MCF 10A (cell line): ENCODE measurements around the gene OR1F1. TPM values are rescaled to one million over a fixed set of nuclear protein-coding genes. Genes with fewer than 3 reads are reported as not detected.
"Not testable (repeated sequence)": the region's sequence is repeated elsewhere in the genome, so short reads cannot be mapped to it uniquely, and the experiment has no call there.

Experiments
- Bru-seq: library from RNA; stranded (reverse); fragments of 400-500 nt; gene quantifications from one replicate; lab custom pipeline; 2021; lab: Mats Ljungman, UMichigan
- BruChase-seq, 2 experiments: library from RNA; stranded (reverse); fragments of 400-500 nt; gene quantifications; one replicate each; lab custom pipeline; 2021; lab: Mats Ljungman, UMichigan
- BruUV-seq: library from RNA; stranded (reverse); fragments of 400-500 nt; replicated peaks from 2 replicates; lab custom pipeline; 2021; lab: Mats Ljungman, UMichigan
- CTCF ChIA-PET: fragments of 300-600 bp; sonication (Branson Sonifier 250); formaldehyde crosslinking; extraction: SDS; loops from one replicate; lab custom pipeline; 2021; ENCODE audit warnings: antibody characterized with exemption, inconsistent platforms; lab: Yijun Ruan, JAX
- POLR2A ChIA-PET: fragments of 300-600, 350-650 bp; sonication (Branson Sonifier 250); formaldehyde crosslinking; extraction: SDS; loops from one replicate; lab custom pipeline; 2020; ENCODE audit warnings: antibody characterized with exemption, inconsistent platforms; lab: Yijun Ruan, JAX
- DNase-seq: peaks from one replicate; pipeline ENCODE4 v3.0.0-alpha.2; 2018; ENCODE audit not compliant: unreplicated experiment
- H3K27ac Mint-ChIP-seq: one replicate; pipeline ENCODE4 v1.8.0; 2022; ENCODE audit warnings: mild to moderate bottlenecking, low read depth, mixed read lengths; ENCODE audit not compliant: unreplicated experiment
- H3K27me3 Mint-ChIP-seq: one replicate; pipeline ENCODE4 v1.8.0; 2022; ENCODE audit warnings: mixed read lengths; ENCODE audit not compliant: insufficient read depth, unreplicated experiment
- H3K36me3 Mint-ChIP-seq: one replicate; pipeline ENCODE4 v1.8.0; 2022; ENCODE audit warnings: mild to moderate bottlenecking, moderate library complexity, mixed read lengths; ENCODE audit not compliant: insufficient read depth, unreplicated experiment
- H3K4me1 Mint-ChIP-seq: one replicate; pipeline ENCODE4 v1.8.0; 2022; ENCODE audit warnings: mixed read lengths; ENCODE audit not compliant: insufficient read depth, unreplicated experiment
- H3K4me3 Mint-ChIP-seq: one replicate; pipeline ENCODE4 v1.8.0; 2022; ENCODE audit warnings: mild to moderate bottlenecking, moderate library complexity, mixed read lengths; ENCODE audit not compliant: unreplicated experiment
- H3K9me3 Mint-ChIP-seq: one replicate; pipeline ENCODE4 v1.8.0; 2022; ENCODE audit warnings: mixed read lengths; ENCODE audit not compliant: unreplicated experiment
- CTCF ChIP-seq: fragments of 200-600 bp; IDR thresholded peaks from one replicate; pipeline ENCODE4 v1.8.0; 2022; ENCODE audit warnings: antibody characterized with exemption, mild to moderate bottlenecking; ENCODE audit not compliant: unreplicated experiment
- intact Hi-C: fragments of 100-400 bp; cut with micrococcal nuclease; formaldehyde crosslinking; loops from 2 replicates; pipeline ENCODE4 v1.14.1; 2022
- long read RNA-seq: library from polyadenylated mRNA; stranded (forward); transcript quantifications from one replicate; pipeline ENCODE4 v2.0.0, GENCODE V29; 2022
- total RNA-seq: library from RNA; stranded (reverse); gene quantifications from 2 replicates; pipeline ENCODE4 v1.2.3, GENCODE V29; 2022

The OR1F1 gene
- total RNA-seq, result not detected in 2 replicates
- not detected for Bru-seq, nascent RNA
- percentile 31 among the genes with signal in this experiment for BruChase-seq, experiment 1, labeled RNA remaining after a 6-hour chase
- percentile 37 among the genes with signal in this experiment for BruChase-seq, experiment 2, labeled RNA remaining after a 2-hour chase
- long read RNA-seq, result 0 reads

DNA sequence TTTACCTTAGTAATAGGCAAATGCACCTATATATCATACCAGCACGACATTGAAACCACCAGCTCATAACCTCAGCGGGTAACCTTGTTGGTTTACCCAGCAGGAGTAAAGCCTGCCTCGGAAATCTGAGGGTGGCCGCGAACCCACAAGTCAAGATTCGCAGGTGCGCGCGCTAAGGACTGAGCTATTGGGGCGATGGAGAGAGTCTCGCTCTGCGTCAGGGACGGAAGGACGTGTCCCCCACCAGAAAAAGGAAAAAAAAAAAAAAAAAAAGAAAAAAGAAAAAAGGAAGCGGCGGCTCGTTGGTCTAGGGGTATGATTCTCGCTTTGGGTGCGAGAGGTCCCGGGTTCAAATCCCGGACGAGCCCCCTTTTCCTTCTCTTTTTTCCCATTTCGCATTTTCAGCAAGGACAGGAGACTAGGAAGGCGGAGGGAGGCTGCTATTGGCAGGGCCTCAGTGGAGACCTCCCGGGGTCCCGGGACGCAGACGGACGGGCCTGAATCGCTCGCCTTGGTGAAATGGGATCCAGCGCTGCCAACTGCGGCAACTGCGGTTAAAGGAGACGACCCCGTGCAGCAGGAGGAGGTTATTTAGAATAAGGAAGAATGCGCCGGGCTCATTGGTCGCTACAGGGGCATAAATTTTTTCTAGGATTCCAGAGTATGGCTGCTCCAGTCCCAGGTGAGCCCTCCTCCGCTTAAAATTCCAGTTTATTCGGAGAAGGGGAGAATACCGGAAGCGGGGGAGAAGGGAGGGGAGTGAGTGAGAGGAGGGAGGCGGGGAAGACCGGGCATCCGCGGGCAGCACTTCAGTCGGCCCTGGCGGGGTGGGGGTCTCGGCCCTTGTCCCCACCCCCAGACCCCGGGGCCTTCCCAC is at the start of gene OR1F1:
Gene OR1F1, plus strand, starts transcription at position 407 of the 877 bp plus-strand sequence.
- no TSS peak for BruUV-seq
- DNase-seq, result peak; percentile 60
- Mint-ChIP-seq H3K9me3 (no peaks in the 10 kb centered on the region), H3K27ac (peak within 1 kb of the TSS; percentile 50), H3K4me3 (peak within 1 kb of the TSS; percentile 78), H3K4me1 (peaks cover 5% of the 10 kb centered on the region), H3K36me3 (peaks cover 17% of the 10 kb centered on the region), H3K27me3 (no peaks in the 10 kb centered on the region)
- no peak for TF ChIP-seq CTCF
- ChIA-PET POLR2A (interaction anchor here (0.7 to 1.6 kb wide), 4 partner anchors 11 to 213 kb away, joined by 3 to 5 read pairs (median 4); partner anchors contain the start of genes ZNF174 and ZSCAN32), CTCF (no interaction called here)
- intact Hi-C loops, result loop anchor here (2.0 kb wide), 2 partner anchors 29 to 77 kb away; no protein-coding TSS in a partner anchor

DNA sequence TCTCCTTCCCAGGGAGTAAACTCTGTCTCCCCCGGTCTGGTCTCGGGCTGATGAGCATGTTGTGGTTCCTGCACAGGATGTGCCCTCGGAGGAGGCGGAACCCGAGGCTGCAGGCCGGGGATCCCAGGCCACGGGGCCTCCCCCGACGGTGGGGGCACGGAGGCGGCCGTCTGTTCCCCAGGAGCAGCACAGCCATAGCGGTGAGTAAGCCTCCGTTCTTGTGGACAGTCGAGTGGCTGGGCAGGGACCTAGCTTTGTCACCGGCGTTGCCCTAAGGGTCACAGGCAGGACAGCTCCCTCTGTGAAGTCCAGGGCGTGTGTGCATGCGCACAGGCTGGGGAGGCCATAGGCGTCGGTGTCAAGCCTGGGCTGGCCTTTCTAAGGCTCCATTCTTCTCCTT is 49.7 kb upstream of the OR1F1 start:
- ChIA-PET POLR2A (interaction anchor here (0.9 kb wide), 1 partner anchor 11 kb away, joined by 3 read pairs; no protein-coding TSS in a partner anchor), CTCF (interaction anchor here (0.6 kb wide), 1 partner anchor 27 kb away, joined by 3 read pairs; no protein-coding TSS in a partner anchor)
- no TSS peak for BruUV-seq
- H3K36me3 Mint-ChIP-seq, result peaks cover 28% of the 10 kb centered on the region
- H3K4me1 Mint-ChIP-seq, result no peaks in the 10 kb centered on the region
- intact Hi-C loops, result no loop called here
- no peaks in the 10 kb centered on the region for H3K27me3 Mint-ChIP-seq
- no peak overlapping the region for H3K4me3 Mint-ChIP-seq
- H3K27ac Mint-ChIP-seq, result no peak overlapping the region
- DNase-seq, result no peak
- H3K9me3 Mint-ChIP-seq, result no peaks in the 10 kb centered on the region
- TF ChIP-seq CTCF, result no peak

DNA sequence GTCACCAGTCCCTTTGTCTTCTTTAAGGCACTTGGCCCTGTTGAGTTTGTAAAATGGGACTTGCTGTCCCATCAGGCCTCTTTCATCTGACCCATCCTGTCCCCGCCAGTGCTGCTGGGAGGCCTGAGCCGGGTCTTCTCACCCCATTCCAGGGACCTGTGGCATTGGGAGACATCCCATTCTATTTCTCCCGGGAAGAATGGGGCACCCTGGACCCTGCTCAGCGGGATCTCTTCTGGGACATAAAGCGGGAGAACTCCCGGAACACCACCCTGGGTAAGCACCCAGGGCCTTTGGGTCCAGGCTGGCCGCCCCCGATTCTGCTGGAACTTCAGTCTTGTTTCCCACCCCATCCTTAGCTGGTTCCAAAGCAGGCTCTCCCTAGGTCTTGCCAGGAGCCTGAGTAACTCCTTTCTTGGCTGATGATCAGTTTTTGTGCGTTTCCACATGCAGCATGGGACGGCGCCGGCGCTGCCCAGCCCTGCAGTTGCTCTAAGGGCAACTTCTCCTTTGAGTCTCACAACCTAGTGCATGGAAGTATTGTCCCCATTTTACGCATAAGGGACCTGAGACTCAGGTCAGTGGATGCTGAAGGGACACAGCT is 49.1 kb upstream of the OR1F1 start:
- no peaks in the 10 kb centered on the region for H3K4me1 Mint-ChIP-seq
- no peaks in the 10 kb centered on the region for H3K27me3 Mint-ChIP-seq
- ChIA-PET CTCF (interaction anchor here (0.6 to 1.4 kb wide), 3 partner anchors 11 to 107 kb away, joined by 3 to 5 read pairs (median 3); no protein-coding TSS in a partner anchor), POLR2A (interaction anchor here (0.9 kb wide), 1 partner anchor 11 kb away, joined by 3 read pairs; no protein-coding TSS in a partner anchor)
- BruUV-seq, result no TSS peak
- H3K9me3 Mint-ChIP-seq, result no peaks in the 10 kb centered on the region
- peaks cover 26% of the 10 kb centered on the region for H3K36me3 Mint-ChIP-seq
- no peak overlapping the region for H3K27ac Mint-ChIP-seq
- no peak for TF ChIP-seq CTCF
- no peak overlapping the region for H3K4me3 Mint-ChIP-seq
- DNase-seq, result no peak
- intact Hi-C loops, result no loop called here

DNA sequence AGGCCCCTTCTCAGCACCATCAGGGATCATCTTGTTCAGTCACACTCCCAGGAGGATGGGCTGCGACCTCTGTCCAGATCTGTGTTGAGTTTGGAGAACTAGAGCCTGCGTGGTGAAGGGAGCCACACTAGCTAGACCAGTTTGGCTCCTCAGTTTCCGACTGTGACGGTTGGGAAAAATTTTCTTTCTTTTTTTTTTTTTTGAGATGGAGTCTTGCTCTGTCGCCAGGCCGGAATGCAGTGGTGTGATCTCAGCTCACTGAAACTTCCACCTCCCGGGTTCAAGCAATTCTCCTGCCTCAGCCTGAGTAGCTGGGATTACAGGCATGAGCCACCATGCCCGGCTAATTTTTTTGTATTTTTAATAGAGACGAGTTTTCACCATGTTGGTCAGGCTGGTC is 48.4 kb upstream of the OR1F1 start:
- H3K4me1 Mint-ChIP-seq, BruUV-seq, DNase-seq, intact Hi-C loops, H3K27me3 Mint-ChIP-seq, H3K9me3 Mint-ChIP-seq, H3K27ac Mint-ChIP-seq, H3K4me3 Mint-ChIP-seq: not testable (repeated sequence)
- ChIA-PET CTCF (interaction anchor here (1.4 kb wide), 1 partner anchor 10 kb away, joined by 5 read pairs; no protein-coding TSS in a partner anchor), POLR2A (interaction anchor here (0.9 kb wide), 1 partner anchor 10 kb away, joined by 3 read pairs; no protein-coding TSS in a partner anchor)
- peaks cover 26% of the 10 kb centered on the region for H3K36me3 Mint-ChIP-seq
